Choroid plexus epithelial cell (primary cell): ENCODE measurements around the gene PPFIBP2.

Experiments used
- DNase-seq: peaks from one replicate; pipeline ENCODE4 v3.0.0-alpha.2; 2010; ENCODE audit warnings: low read depth
- H3K4me3 ChIP-seq: 2 replicates; pipeline ENCODE4 v1.5.1; 2011; ENCODE audit warnings: low read depth, mild to moderate bottlenecking, control low read depth, low read length, moderate library complexity
- TF ChIP-seq, protein P1 (sequence below): conservative IDR thresholded peaks from 2 replicates; pipeline ENCODE4 v1.5.1; 2011; ENCODE audit warnings: low read depth, mild to moderate bottlenecking, control low read depth, inconsistent platforms, low read length, moderate library complexity

The PPFIBP2 gene

DNA sequence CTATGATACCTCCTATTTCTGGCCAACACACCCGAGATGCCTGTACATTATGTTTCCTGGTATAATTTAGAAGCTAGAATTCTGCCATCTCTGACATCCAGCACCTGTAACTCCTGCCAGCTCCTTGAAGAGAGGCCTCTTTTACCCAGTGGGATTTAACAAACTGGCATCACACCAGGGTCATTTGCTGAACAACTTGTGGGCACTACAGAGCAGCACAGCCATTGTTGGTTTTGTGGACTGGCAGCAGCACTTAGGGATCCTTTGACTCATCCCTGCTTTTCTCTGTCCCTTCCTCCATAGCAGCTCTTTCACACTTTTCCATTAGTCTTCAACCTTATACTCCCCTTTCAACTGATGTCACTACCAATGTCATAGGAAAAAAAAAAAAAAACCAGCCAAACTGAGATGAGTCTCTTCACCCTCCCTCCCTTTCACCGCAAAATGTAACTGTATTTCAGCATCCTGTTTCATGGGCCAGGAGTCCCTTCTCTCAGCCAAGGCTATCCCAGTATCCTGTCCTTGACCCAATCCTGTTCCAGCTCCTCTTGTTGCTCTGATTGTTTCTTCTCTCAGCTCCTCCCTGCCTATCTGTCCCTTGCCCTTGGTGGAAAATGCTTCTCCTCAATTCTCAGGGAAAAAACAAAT, 68.7 kb downstream of the PPFIBP2 start:
- DNase-seq: no peak
- no peak overlapping the region for H3K4me3 ChIP-seq
- TF ChIP-seq, protein P1, sequence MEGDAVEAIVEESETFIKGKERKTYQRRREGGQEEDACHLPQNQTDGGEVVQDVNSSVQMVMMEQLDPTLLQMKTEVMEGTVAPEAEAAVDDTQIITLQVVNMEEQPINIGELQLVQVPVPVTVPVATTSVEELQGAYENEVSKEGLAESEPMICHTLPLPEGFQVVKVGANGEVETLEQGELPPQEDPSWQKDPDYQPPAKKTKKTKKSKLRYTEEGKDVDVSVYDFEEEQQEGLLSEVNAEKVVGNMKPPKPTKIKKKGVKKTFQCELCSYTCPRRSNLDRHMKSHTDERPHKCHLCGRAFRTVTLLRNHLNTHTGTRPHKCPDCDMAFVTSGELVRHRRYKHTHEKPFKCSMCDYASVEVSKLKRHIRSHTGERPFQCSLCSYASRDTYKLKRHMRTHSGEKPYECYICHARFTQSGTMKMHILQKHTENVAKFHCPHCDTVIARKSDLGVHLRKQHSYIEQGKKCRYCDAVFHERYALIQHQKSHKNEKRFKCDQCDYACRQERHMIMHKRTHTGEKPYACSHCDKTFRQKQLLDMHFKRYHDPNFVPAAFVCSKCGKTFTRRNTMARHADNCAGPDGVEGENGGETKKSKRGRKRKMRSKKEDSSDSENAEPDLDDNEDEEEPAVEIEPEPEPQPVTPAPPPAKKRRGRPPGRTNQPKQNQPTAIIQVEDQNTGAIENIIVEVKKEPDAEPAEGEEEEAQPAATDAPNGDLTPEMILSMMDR: no peak

DNA sequence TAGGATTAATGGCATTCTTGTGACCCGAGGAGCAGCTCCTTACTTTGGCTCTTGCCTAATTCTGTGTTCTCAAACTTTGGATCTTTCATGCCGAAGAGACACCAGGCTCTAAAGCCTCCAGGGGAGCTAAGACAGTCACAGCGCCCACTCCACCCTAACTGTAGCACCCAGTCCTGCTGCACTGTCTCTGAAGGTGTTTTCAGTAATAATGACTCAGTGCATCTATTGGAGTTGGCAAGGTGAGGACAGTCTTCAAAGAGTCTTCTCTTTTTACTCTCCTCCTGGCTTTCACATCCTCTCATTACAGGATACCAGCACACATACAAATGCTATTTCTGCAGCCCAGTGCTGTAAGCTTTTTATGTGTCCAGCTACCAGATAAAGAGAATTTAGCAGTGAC, 69.4 kb downstream of the PPFIBP2 start:
- TF ChIP-seq, protein P1: no peak
- DNase-seq: no peak
- no peak overlapping the region for H3K4me3 ChIP-seq

DNA sequence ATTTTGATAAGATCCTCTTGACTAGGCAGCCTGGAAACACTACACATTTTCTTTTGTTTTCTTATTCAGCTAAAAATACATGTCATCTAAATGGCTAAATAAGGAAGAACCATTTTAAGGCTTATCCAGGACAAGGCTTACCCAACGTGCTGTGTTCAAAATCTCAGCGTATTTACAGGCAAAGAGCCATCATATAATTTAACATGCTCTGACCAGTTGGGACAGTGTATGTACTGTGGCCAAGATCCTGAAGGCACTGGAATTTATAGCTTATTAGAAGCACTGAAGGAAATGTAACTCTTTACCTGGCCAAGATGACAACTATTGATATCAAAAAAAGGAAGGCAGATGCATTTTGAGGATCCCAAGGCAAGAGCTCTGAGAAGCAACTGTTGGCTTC, 71.1 kb downstream of the PPFIBP2 start:
- TF ChIP-seq, protein P1: no peak
- no peak for DNase-seq
- no peak overlapping the region for H3K4me3 ChIP-seq

DNA sequence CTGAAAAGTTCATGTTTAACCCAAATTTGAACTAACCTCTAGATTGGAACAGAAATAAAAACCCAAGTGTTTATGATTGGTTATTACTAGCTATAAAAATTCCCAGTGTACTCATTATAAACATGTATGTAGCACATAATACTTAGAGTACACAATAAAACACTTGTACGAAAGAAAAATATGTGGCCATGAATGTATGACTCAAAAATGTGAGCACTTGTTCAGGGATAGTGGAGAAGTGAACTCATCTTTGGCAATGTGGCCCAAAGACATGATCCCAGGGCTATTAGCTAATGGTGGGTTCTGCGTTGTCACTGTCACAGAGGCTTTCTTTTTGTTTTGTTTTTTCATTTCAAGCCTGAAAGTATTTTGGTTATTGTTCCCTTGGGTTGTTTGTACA, 72.0 kb downstream of the PPFIBP2 start:
- DNase-seq: no peak
- TF ChIP-seq, protein P1: no peak
- no peak overlapping the region for H3K4me3 ChIP-seq

DNA sequence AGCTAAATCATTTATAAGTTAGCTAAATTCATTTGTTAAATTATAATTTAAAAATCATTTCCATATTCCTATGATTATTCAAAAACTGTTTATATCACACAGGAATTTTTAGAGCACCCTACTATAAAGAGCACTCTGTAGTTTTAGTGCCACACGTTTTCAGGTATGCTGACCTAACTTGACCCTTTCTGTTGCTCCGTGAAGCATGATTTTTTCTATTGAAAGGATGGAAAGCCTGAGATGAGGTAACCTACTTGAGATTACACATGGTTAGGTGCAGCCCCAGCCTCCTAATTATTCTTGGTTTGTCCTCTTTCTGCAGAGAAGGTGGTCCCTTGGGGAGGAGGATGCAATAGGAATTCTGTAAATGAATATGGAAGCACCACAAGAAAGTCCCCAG, 72.6 kb downstream of the PPFIBP2 start:
- H3K4me3 ChIP-seq: no peak overlapping the region
- TF ChIP-seq, protein P1: no peak
- no peak for DNase-seq

DNA sequence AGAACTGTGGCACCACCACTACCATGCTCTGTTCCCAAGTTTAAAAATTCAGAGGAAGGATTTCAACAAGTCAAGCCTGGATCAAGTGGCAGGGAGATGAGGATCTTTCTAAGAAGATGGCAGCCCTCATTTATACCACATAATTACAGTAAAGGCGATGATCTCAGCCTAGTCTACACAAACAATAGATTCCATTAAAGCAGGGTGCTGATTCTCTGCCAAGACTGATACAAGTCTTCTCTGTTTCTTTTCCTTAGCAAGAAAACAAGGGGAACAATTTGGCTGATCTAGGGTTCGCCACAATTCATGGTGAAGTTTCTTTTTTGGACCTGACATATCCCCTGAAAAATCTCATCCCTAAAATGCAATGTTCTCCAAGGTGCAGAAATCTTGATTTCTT, 73.9 kb downstream of the PPFIBP2 start:
- no peak for DNase-seq
- no peak overlapping the region for H3K4me3 ChIP-seq
- TF ChIP-seq, protein P1: no peak

DNA sequence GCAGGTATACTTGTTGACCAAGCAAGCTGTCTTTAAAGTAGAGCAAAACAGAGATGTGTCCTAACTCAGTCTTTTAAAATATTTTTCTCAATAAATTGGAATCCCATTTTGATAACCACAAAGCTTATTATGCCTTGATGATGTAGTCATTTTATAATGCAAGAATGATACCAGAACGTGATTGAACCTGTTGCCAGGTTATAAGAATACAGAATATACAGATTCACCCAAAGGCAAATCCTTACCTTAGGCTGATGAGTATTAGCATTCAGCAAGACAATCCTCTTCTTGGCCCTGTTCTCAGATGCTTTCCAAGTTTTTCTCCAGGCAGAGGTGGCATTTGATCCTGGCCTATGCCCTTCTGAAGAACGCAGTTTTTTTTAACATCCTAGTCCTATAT, 76.1 kb downstream of the PPFIBP2 start:
- H3K4me3 ChIP-seq: no peak overlapping the region
- DNase-seq: no peak
- TF ChIP-seq, protein P1: no peak
